Measurements from ENCODE around the gene OR6B2.

The OR6B2 gene

DNA sequence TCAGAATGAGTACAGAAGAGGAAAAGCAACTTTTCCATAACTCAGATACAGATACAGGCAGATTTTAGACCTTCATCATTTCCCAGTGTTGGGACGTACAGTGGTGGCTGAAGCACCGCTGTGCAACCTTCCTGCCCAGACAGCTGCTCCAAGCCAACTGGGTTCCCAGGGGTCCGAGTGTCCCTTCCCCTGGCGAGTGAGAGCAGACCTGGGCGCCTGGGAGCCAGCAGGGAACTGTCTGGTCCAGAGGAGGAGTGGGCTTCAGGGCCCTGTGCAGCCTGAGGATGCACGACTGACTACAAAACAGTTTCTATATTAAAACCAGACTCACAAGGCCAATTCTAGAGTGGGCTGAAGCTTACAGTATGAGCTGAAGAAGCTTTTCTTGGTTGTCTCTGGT, 11.1 kb upstream of the OR6B2 start:
- DNase-seq (ENCODE audit: low read depth in 2 of 2), result no peak

DNA sequence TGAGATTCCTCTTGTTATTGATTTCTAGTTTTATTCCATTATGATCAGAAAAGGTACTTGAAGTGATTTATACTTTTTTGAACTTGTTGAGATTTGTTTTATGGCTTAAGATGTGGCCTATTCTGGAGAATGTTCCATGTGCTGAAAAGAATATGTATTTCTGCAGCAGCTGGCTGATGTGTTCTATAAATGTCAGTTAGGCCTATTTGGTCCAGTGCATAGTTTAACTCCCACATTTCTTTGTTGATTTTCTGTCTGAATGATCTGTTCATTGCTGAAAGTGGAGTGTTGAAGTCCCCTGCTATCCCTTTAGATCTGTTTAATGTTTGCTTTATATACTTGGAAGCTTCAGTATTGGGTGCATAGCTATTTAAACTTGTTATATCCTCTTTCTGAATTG, 7.1 kb upstream of the OR6B2 start:
- no peak for DNase-seq (ENCODE audit: low read depth in 2 of 2)

DNA sequence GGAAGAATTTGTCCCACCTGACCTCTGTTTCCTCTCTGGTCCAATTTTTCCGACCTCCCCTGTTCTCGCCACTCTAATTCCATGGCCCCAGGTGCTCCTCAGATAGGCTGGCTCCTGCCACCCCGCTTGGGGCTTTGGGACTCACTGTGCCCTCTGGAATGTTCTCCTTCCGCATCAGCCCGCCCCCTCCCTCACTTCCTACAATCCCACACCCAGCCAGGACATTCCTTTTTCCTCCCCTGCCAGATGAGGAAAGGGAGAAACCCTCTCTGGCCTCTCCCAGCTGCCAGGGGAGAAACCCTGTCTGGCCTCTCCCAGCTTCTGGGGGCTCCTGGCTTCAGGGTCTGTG, 3.1 kb upstream of the OR6B2 start:
- no peak for DNase-seq (ENCODE audit: low read depth in 2 of 2)

DNA sequence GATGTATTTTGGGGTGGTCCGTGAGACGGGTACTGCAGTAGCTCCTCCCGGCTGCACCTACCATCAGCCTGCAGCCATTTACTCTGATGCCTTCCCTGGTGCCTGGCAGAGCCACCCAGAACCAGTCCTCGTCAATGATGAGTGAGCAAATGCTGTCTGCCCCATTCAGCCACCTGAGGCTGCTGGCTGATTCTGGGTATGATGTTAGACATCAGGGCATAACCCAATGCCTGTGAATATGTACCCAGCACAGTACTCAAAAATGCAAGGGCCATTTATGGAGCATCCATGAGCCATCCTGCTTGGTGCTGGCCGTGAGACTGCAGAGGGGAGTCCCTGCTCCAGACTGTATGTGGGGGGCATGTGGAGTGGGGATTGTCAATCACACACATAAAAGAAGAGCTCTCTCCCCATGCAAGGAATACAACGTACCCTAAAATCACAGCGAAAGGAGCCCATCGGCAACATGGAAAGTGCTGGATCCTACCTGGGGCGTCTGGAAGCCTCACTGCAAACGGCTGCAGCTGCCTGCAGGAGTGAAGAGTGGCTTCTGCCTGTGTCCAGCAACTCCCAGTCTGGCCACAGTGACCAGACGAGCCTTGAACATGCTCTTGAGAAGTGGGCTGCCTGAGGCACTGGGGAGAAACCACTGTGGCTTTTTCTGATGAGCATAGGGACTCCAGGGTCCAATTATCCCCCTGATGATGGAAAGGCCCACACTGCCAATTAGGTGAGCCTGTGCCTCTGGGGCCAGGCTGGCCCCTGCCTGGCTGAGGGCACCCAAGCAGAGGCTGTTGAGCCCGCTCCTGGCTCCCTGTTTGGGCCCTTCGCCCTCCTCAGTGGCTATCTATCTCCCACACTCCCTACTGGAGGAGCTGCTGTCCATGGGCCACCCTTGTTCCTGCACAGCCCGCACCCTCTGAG, 2.4 kb upstream of the OR6B2 start:
- no peak for DNase-seq (ENCODE audit: low read depth in 2 of 2)

DNA sequence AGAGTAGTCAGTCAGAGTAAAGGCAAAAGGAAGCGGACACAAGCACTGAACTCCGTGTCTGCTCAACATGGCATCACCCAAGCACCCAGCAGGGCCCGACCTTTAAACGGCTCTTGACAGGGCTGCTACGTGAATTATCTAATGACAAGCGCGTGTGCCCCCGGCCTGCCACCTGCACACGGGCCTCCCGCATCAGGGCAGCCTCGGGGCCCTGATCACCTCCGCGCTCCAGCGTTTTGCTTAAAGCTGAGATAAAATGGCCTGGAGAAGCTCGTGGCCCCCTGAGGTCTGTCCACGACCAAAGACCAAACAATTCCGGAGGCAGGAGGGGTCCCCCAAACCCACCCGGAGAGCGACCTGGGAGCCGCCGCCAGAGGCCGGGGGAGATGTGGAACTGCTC, 5.5 kb downstream of the OR6B2 start:
- DNase-seq (ENCODE audit: low read depth in 2 of 2), result peak in 1 of 2 experiments; percentile 10

DNA sequence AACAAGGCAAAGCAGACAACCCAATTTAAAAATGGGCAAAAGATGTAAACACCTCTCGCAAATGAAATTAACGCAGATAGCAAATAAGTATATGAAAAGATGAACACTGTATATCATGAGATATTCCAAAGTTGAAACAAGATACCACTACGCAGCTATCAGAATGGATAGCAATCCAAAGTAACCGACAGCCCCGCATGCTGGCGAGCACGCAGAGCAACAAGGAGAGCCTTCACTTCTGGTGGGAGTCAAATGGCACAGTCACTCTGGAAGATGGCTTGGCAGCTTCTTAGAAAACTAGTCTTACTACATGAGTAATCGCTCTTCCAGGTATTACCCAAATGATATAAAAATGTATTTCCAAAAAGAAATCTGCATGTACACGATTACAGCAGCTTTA, 6.4 kb downstream of the OR6B2 start:
- DNase-seq (ENCODE audit: low read depth in 2 of 2), result no peak

DNA sequence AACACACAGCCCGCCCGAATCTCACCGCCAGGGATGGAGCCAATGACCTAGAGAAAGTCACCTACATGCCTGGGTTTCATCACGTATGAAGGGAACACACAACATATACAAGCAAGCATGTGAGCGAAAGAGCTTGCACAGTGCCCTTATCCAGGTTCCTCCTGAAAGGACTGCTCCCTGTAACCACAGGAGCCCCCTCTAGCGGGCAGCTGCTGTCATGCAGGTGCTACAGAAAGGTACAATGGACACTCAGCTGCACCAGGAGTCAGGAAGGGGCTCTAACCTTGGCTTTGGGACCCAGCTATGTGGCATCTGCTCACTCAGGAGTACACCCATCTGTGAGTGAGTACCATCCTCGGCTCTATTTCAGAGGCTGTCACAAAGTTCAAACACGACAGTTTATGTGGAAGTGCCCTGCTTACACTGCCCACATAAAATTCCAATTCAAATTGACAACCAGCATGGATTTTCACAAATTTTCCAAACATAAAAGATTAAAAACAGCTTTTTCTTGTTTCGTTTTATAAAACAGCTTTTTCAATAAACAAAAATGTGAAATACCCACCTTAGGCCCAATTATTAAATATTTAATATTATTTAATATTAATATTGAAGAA, 8.6 kb downstream of the OR6B2 start:
- DNase-seq (ENCODE audit: low read depth in 2 of 2), result peak; percentile 17 to 57

DNA sequence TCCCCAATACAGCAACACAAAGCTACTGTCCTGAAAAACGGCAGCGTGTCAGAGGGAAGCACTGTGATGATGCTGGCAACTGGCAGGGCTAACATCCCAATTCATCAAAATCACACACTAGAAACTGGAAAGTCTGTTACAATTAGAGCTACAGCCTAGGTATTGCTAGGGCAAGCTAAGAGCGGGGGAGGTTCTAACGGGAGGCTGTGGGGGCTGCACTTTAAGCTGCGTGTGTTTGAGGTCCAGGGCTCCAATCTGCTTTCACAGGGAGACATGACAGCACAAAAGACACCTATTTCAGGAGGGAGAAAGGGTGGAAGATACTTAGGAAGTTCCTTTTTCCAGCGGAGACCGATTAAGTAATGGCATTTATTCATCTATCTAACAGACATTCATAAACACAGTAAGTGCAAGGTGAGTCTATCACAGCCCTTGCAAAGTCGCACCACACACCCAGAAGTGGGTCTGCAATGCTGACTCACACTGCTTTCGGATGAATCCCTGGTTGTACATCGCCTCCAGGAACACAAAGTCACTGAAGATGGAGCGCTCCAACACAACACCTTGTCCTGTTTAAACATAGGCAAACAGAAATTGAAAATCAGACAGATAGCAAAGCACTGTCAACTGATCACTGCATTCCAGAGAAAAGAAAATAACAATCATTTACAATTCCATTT, 12.0 kb downstream of the OR6B2 start:
- DNase-seq (ENCODE audit: low read depth in 2 of 2), result no peak

DNA sequence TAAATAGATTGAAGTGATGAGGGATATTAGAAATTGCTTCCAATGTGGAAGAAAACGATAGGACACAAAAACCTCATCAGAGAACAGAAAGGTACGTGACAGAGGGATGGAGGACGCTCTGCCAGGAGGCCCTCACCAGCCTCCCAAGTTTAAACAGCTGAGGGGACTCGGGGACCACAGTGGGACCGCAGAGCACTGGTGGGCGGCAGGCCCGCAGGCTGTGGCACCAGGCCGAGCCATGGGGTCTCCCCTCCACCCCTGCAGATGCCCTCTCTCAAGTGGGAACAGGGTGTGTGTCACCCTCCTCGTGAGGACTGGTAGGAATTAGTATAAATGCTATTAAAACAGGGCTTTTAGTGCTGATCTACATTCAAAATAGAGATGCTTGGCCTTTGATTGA, 15.9 kb downstream of the OR6B2 start:
- no peak for DNase-seq (ENCODE audit: low read depth in 2 of 2)

DNA sequence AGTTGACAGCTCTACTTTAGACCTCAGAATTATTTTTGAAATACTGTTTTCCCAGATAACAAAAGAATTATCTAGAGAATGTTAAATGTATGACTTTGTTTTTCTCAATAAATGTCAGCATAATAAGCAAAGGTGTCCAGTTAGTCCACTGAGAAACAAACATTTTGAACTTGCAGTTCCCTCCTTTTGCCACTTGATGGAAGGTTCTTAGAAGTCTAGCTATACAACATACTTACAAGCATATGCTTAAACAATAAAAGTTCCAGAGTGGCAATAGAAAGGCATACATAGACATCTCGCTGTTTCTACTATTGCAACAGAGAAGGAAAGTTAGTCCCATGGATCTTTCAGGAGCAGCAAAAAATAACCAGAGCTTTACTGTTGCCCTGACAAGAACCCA, 16.9 kb downstream of the OR6B2 start:
- DNase-seq (ENCODE audit: low read depth in 2 of 2), result no peak

DNA sequence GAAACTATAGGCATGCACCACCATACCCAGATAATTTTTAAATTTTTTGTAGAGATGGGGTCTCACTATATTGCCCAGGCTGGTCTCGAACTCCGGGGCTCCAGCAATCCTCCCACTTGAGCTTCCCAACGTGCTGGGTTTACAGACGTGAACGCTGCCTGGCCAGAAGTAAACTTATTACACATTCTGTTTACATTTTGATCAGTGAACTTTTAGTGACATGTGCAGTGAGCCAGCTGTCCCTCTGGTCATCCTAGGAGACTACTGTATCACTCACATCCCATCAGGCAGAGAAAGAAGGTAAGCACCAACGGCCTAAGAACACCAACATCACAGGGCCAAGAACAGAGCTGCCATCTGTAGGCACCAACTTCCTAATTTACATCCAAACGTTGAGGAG, 27.2 kb downstream of the OR6B2 start:
- no peak for DNase-seq (ENCODE audit: low read depth in 2 of 2)

DNA sequence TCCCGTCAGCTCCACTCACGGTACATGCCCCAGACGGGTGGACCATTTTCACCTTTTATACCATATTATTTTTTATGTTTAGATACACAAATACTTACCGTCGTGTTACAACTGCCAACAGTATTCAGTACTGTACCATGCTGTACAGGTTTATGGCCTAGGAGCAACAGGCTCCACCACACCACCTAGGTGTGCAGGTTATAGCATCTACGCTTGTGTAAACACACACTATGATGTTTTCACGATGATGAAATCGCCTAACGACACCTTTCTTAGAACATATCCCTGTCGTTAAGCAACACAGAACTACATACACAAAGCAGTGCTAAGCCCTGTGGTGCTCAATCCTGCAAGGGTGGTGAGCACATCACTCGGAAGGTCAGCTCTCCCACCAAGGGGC, 29.6 kb downstream of the OR6B2 start:
- no peak for DNase-seq (ENCODE audit: low read depth in 2 of 2)

DNA sequence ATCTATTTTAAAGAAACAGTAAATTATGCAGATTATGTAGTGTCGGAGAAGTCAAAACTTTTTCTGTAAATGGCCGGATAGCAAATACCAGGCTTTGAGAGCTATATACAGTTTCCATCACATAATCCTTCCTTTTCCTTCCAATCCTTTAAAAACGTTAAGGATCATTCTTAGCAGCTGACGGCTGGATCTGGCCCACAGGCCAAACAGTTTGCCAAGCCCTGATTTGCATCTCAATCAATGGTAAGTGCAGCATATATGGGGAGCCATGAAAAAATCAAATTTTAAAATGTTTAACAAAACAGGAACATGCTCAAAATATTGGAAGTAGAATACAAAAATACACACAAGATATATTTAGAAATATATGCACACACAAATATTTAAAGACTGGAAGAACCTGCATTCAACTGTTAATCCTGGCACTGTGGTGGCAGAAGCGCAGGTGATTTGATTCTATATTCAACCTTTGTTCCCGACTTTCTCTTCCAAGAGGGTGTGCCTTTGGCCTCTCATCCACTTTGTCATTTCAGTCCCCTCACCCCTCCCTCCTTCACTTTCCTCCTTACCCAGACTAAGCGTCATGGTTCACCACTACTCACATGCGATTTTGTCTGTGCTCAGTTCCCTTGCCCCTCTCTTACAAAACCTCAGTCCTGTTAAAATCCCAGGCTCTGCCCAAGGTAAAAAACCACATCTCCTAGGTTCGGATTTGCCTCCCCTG, 32.4 kb downstream of the OR6B2 start:
- no peak for DNase-seq (ENCODE audit: low read depth in 2 of 2)

DNA sequence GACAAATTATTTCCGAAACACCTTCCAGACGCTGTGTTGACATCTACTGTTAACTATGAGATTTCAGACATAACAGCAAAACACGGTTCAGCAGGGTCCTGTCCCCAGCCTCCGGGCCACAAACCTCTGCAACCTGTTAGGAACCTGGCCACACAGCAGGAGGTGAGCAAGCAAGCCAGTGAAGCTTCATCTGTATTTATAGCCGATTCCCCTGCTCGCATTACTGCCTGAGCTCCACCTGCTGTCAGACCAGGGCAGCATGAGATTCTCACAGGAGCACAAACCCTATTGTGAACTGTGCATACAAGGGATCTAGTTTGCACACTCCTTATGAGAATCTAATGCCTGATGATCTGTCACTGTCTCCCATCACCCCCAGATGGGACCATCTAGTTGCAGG, 36.1 kb downstream of the OR6B2 start:
- no peak for DNase-seq (ENCODE audit: low read depth in 2 of 2)

DNA sequence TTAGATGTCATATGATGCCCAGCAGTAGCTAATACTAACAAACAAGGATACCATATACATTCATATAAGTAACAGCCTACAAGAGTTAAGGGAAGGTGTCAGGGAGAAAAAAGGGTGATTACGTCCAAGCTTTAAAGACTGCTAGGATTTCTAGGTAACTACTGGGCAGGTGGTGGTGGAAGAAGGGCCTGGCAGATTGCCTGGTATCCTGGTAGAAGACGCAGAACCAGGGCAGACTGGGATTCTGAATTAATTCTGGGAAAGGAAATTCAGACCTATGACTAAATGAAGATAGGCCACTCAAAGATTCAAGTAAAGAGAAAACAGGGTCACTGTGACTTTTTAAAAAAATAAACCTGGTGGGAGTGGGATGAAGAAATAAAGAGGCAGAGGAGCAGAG, 36.9 kb downstream of the OR6B2 start:
- DNase-seq (ENCODE audit: low read depth in 2 of 2), result no peak

DNA sequence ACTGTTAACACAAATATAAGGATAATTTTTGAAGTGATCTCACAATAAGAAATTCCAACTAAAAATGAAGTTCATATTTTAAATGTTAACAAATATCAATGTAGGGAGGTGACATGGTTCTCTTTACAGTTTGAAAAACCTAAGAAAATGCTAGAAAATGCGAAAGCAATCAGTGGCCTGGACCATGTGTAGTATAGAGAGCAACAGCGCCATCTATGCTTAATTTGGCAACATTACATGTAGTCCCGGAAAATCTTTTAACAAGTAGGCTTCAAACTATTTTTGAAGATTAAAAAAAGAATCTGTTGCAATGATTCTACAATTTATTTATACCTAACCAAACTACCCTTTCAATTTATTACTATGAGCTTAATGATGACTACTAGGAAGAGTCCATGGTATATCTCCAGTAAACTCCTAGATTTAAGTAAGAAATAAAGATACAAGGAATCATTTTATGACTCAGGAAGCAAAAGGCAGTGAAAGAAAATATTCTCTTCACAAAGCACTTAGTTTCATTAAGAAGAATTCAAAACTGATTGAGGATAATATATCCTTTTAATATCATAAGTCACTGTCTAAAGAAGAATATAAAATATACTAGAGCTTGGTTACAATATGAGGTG, 38.4 kb downstream of the OR6B2 start:
- DNase-seq (ENCODE audit: low read depth in 2 of 2), result no peak

DNA sequence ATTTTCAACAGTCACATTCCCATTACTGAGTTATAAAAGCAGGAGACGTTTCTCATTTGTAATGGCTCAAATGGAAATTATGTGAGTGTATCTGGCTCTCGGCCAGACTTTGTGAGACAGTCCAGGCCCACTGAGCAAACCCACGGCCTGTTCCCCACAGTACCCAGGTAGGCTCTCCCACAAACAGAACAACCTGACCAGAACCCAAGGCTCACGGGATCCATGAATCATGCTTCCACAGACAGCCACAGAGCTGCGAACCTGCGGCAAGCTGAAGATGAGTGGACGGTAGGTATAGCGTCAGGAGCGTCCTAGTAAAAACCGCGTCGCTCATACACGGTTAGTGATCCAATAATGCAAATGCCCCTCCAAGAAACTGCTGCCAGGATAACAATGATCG, 39.3 kb downstream of the OR6B2 start:
- DNase-seq (ENCODE audit: low read depth in 2 of 2), result no peak

DNA sequence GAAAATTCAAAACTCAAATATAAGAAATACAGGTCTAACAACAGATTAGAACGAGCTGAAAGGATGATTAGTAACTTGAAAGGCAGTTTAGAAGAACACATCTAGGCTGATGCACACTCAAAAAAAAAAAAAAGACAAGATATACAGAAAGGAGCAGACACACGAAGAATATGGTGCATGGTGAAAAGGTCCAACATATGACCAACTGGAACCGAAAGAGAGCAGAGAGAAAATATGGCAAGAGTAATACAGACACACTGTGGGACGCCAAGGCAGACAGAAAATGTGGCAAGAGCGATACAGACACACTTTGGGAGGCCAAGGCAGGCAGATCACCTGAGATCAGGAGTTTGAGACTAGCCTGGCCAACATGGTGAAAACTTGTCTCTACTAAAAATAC, 44.9 kb downstream of the OR6B2 start:
- DNase-seq (ENCODE audit: low read depth in 2 of 2), result no peak

DNA sequence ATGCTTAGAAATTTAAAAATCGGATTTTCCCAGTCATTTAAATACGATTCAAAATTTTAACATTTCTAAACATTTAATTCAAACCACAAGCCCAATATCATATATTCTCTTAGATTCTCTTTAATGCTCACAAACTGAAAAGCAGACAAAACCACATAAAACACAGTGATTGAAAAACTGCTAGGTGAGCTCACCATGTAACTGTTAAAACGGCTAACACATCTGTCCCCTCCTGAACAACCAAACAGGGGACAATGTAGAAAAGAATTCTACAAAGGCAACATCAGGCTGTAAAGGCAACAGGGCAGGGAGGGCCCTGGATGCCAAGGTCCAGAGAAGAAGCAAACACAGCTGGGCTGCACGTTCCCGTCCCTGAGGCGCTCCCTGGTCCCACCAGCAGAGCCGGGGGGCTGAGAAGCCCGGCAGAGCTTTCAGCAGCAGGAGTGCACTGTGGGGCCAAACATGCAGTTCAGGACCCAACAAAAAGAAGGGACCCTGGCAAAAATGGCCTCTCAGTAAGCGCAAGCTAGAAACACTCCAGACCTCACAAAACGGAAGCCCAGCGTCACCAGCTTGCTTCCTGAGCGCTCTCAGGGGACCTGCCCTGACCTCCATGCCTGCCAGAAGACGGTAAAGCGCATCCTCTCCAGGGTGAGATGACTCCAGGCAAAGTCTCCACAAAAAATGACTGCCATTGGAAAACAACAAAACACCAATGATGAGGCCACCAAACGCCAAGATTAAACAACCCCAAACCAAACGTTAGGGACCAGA, 45.6 kb downstream of the OR6B2 start:
- no peak for DNase-seq (ENCODE audit: low read depth in 2 of 2)

DNA sequence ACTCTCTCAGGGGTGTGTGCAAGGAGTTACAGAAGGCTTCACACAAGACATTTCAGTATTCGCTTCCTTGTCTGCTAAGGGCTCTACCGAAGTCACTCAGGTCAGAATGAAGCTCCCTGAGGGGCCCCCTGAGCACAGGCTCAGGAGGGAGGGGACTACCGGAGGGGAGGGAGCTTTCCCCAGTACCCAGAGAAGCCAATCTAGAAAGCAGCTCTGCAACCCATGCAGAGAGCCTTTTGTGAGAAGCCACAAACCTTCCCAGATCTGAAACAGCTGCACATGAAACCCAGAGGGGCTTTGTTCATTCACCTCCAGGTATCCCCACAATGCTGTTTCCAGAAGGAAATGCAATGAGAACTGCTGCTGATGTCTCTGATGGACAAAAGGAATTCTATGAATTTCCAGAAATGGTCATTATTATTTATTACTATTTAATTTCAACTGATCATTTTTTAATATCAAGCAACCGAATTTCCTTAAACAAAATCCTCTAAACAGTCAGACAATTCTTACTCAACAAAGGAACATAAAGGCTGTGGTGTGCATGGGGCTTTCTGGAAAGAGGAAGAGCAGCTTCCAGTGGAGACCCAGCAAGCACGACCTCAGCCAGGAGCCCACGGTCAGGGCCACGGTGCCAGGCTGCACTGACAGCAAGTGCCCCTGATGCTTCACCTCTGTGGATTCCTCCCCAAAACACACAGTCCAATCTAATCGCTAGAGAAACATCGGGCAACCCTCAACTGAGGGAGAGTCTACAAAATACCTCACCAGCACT, 47.0 kb downstream of the OR6B2 start:
- no peak for DNase-seq (ENCODE audit: low read depth in 2 of 2)
